CD4-positive, alpha-beta T cell treated with Interleukin-4 for 4 hours (primary cell): ENCODE results near the gene AATF.

Experiments used
- DNase-seq: peaks from one replicate; pipeline ENCODE4 v3.0.0-alpha.2; 2020

Gene AATF

GRCh38 chr17:36942631-36943125, 6.1 kb upstream of the AATF start:
- DNase-seq, result no peak

GRCh38 chr17:36943250-36944191, 5.2 kb upstream of the AATF start:
- DNase-seq, result no peak

- no peak for DNase-seq
Observed at GRCh38 chr17:36944553-36944952, 4.2 kb upstream of the AATF start.

- no peak for DNase-seq
Observed at GRCh38 chr17:36945140-36945539, 3.6 kb upstream of the AATF start.

- no peak for DNase-seq
Observed at GRCh38 chr17:36945959-36946725, 2.6 kb upstream of the AATF start.

- DNase-seq, result no peak
Observed at GRCh38 chr17:36946726-36947091, 2.0 kb upstream of the AATF start.

- no peak for DNase-seq
Observed at GRCh38 chr17:36947922-36948716, 635 bp upstream of the AATF start.

GRCh38 chr17:36949461-36949927, 740 bp downstream of the AATF start:
- DNase-seq, result no peak

- no peak for DNase-seq
Observed at GRCh38 chr17:36950027-36950426, 1.3 kb downstream of the AATF start.

GRCh38 chr17:36951084-36951789, 2.5 kb downstream of the AATF start:
- DNase-seq, result no peak

GRCh38 chr17:36971508-36971907, 22.8 kb downstream of the AATF start:
- DNase-seq, result no peak

GRCh38 chr17:36972186-36972700, 23.5 kb downstream of the AATF start:
- no peak for DNase-seq

GRCh38 chr17:36972905-36973304, 24.2 kb downstream of the AATF start:
- DNase-seq, result no peak

- no peak for DNase-seq
Observed at GRCh38 chr17:36975922-36976515, 27.3 kb downstream of the AATF start.

- DNase-seq, result no peak
Observed at GRCh38 chr17:36977066-36977465, 28.3 kb downstream of the AATF start.

- DNase-seq, result no peak
Observed at GRCh38 chr17:36977568-36977967, 28.8 kb downstream of the AATF start.

- DNase-seq, result no peak
Observed at GRCh38 chr17:36978810-36979564, 30.2 kb downstream of the AATF start.

GRCh38 chr17:36979565-36979941, 30.8 kb downstream of the AATF start:
- no peak for DNase-seq

- no peak for DNase-seq
Observed at GRCh38 chr17:36980280-36980761, 31.6 kb downstream of the AATF start.

GRCh38 chr17:36983618-36984017, 34.9 kb downstream of the AATF start:
- no peak for DNase-seq

GRCh38 chr17:36989173-36989572, 40.4 kb downstream of the AATF start:
- no peak for DNase-seq
